H1 (cell line): ENCODE results near the gene ZRANB1. TPM values are rescaled to one million over a fixed set of nuclear protein-coding genes. Genes with fewer than 3 reads are reported as not detected.
A peak's percentile ranks its signal among the peaks of the same experiment; 100 is the strongest.

Experiments
- CTCF ChIA-PET: fragments of 300-600 bp; sonication (Branson Sonifier 250); formaldehyde crosslinking; loops from one replicate; lab custom pipeline; 2021; ENCODE audit not compliant: partially characterized antibody; lab: Charles Lee
- POLR2A ChIA-PET: fragments of 300-600 bp; sonication (Branson Sonifier 250); formaldehyde crosslinking; loops from one replicate; lab custom pipeline; 2021; ENCODE audit warnings: inconsistent platforms; ENCODE audit not compliant: partially characterized antibody; lab: Charles Lee
- DNase-seq, 2 experiments: peaks; one replicate each; pipeline versions ENCODE4 v3.0.0 to v3.0.0-alpha.2; 2010 to 2022; ENCODE audit warnings: low spot score in 2 of 2, low read depth in 1 of 2, mixed read lengths in 1 of 2
- FAIRE-seq: peaks from 2 replicates; lab custom pipeline; 2011; peaks lifted over from hg19 to GRCh38; lab: Jason Lieb, UNC
- H2AFZ ChIP-seq: 2 replicates; pipeline ENCODE4 v1.8.1; 2012; ENCODE audit warnings: low read length, inconsistent platforms
- H2AK5ac ChIP-seq: 2 replicates; pipeline ENCODE4 v1.6.1; 2013; ENCODE audit warnings: low read depth, low read length
- H2BK120ac ChIP-seq: replicated peaks from 2 replicates; pipeline ENCODE3; 2013; ENCODE audit warnings: low read depth, low read length, inconsistent platforms
- H2BK12ac ChIP-seq: 2 replicates; pipeline ENCODE4 v1.6.1; 2013; ENCODE audit warnings: low read depth, low read length
- H2BK15ac ChIP-seq: 2 replicates; pipeline ENCODE4 v1.6.1; 2013; ENCODE audit warnings: low read length
- H2BK20ac ChIP-seq: 2 replicates; pipeline ENCODE4 v1.6.1; 2013; ENCODE audit warnings: low read length
- H2BK5ac ChIP-seq: 2 replicates; pipeline ENCODE4 v1.6.1; 2013; ENCODE audit warnings: low read depth, low read length
- H3K14ac ChIP-seq: 2 replicates; pipeline ENCODE4 v1.6.1; 2013; ENCODE audit warnings: inconsistent platforms; ENCODE audit not compliant: insufficient read length
- H3K18ac ChIP-seq: 2 replicates; pipeline ENCODE4 v1.6.1; 2013; ENCODE audit warnings: low read length; ENCODE audit errors: extremely low read depth
- H3K23ac ChIP-seq: 2 replicates; pipeline ENCODE4 v1.6.1; 2013; ENCODE audit warnings: inconsistent platforms; ENCODE audit not compliant: insufficient read length
- H3K23me2 ChIP-seq: 2 replicates; pipeline ENCODE4 v1.6.1; 2013; ENCODE audit warnings: low read depth, low read length
- H3K27ac ChIP-seq: 2 replicates; pipeline ENCODE4 v1.6.1; 2011; ENCODE audit warnings: low read depth, low read length, inconsistent platforms
- H3K27me3 ChIP-seq, 4 experiments: replicated peaks in 1 of 4; 1 replicate in 1 of 4; 2 replicates in 3 of 4; pipeline versions ENCODE4 v1.6.1 to v1.8.1; 2011 to 2013; ENCODE audit warnings: low read length in 3 of 4, mild to moderate bottlenecking in 3 of 4, inconsistent platforms in 2 of 4, mixed read lengths in 2 of 4, moderate library complexity in 1 of 4; ENCODE audit not compliant: control insufficient read depth in 3 of 4, insufficient read depth in 3 of 4; ENCODE audit errors: extremely low read depth in 1 of 4
- H3K36me3 ChIP-seq, 4 experiments: 2 replicates each; pipeline versions ENCODE4 v1.6.1 to v1.8.1; 2011 to 2013; ENCODE audit warnings: mild to moderate bottlenecking in 4 of 4, low read length in 3 of 4, moderate library complexity in 2 of 4, control low read depth in 1 of 4, inconsistent platforms in 1 of 4; ENCODE audit not compliant: insufficient read depth in 4 of 4, control insufficient read depth in 2 of 4
- H3K4ac ChIP-seq: replicated peaks from 2 replicates; pipeline ENCODE3; 2013; ENCODE audit warnings: low read length, low read depth, mixed read lengths, inconsistent platforms; ENCODE audit not compliant: insufficient read length
- H3K4me1 ChIP-seq, 4 experiments: replicated peaks in 1 of 4; 1 replicate in 1 of 4; 2 replicates in 3 of 4; pipeline versions ENCODE4 v1.6.1 to v1.8.1; 2011 to 2013; ENCODE audit warnings: low read length in 3 of 4, inconsistent platforms in 2 of 4, mixed read lengths in 1 of 4; ENCODE audit not compliant: insufficient read depth in 4 of 4, control insufficient read depth in 3 of 4
- H3K4me2 ChIP-seq, 2 experiments: 2 replicates each; pipeline versions ENCODE4 v1.6.1 to v1.8.1; 2011 to 2013; ENCODE audit warnings: low read depth in 2 of 2, low read length in 2 of 2, control low read depth in 1 of 2, inconsistent platforms in 1 of 2, mild to moderate bottlenecking in 1 of 2; ENCODE audit not compliant: insufficient read depth in 1 of 2
- H3K4me3 ChIP-seq, 4 experiments: fragments of 200-600, 300-600 bp in 1 of 4; sonication (generic), shearing (Covaris generic), sonication (Bioruptor Twin) in 1 of 4; 2 replicates each; pipeline versions ENCODE4 v1.5.1 to v1.8.1; 2011 to 2016; ENCODE audit warnings: low read length in 4 of 4, low read depth in 3 of 4, control low read depth in 2 of 4, inconsistent platforms in 2 of 4, mild to moderate bottlenecking in 2 of 4, mixed read lengths in 1 of 4, moderate library complexity in 1 of 4; ENCODE audit not compliant: insufficient read depth in 2 of 4; ENCODE audit errors: extremely low read depth in 1 of 4
- H3K56ac ChIP-seq: replicated peaks from 2 replicates; pipeline ENCODE3; 2013; ENCODE audit warnings: low read depth, mild to moderate bottlenecking, mixed read lengths, low read length, inconsistent platforms; ENCODE audit not compliant: insufficient read length
- H3K79me1 ChIP-seq: 2 replicates; pipeline ENCODE4 v1.6.1; 2013; ENCODE audit warnings: low read depth, low read length, control low read depth
- H3K79me2 ChIP-seq, 2 experiments: 2 replicates each; pipeline versions ENCODE4 v1.6.1 to v1.8.1; 2012 to 2013; ENCODE audit warnings: low read length in 2 of 2, mild to moderate bottlenecking in 2 of 2, inconsistent platforms in 1 of 2; ENCODE audit not compliant: insufficient read depth in 2 of 2, control insufficient read depth in 1 of 2
- H3K9ac ChIP-seq, 4 experiments: replicated peaks in 1 of 4; 1 replicate in 1 of 4; 2 replicates in 3 of 4; pipeline versions ENCODE4 v1.6.1 to v1.8.1; 2011 to 2013; ENCODE audit warnings: low read depth in 3 of 4, low read length in 3 of 4, control low read depth in 2 of 4, mild to moderate bottlenecking in 2 of 4, moderate library complexity in 2 of 4, inconsistent platforms in 1 of 4; ENCODE audit errors: extremely low read depth in 1 of 4
- H3K9me3 ChIP-seq, 2 experiments: 2 replicates each; pipeline versions ENCODE4 v1.6.1 to v1.8.1; 2012 to 2013; ENCODE audit warnings: mild to moderate bottlenecking in 2 of 2, moderate library complexity in 2 of 2, control low read depth in 1 of 2, inconsistent platforms in 1 of 2, low read depth in 1 of 2, low read length in 1 of 2, mixed read lengths in 1 of 2; ENCODE audit not compliant: insufficient read depth in 2 of 2
- H4K20me1 ChIP-seq, 2 experiments: replicated peaks in 1 of 2; 2 replicates each; pipeline versions ENCODE3 to v1.8.1; 2011 to 2013; ENCODE audit warnings: inconsistent platforms in 2 of 2, low read length in 2 of 2, mild to moderate bottlenecking in 1 of 2; ENCODE audit not compliant: insufficient read depth in 2 of 2, control insufficient read depth in 1 of 2
- H4K5ac ChIP-seq: 2 replicates; pipeline ENCODE4 v1.6.1; 2013; ENCODE audit warnings: low read length, low read depth, mixed read lengths, inconsistent platforms; ENCODE audit not compliant: insufficient read length
- H4K8ac ChIP-seq: 2 replicates; pipeline ENCODE4 v1.8.0; 2013; ENCODE audit warnings: mild to moderate bottlenecking, moderate library complexity, low read length, inconsistent platforms; ENCODE audit not compliant: insufficient read depth; ENCODE audit errors: extremely low read depth
- H4K91ac ChIP-seq: replicated peaks from 2 replicates; pipeline ENCODE3; 2013; ENCODE audit warnings: low read length, mixed read lengths, inconsistent platforms; ENCODE audit not compliant: insufficient read length
- BACH1 ChIP-seq: IDR thresholded peaks from 2 replicates; pipeline ENCODE4 v1.6.1; 2012; ENCODE audit warnings: low read length, improper control_type of control experiment
- BCL11A ChIP-seq, 2 experiments: IDR thresholded peaks; one replicate each; pipeline ENCODE4 v1.6.1; 2011; ENCODE audit warnings: low read depth in 2 of 2, low read length in 2 of 2, mild to moderate bottlenecking in 2 of 2
- BRCA1 ChIP-seq: IDR thresholded peaks from 2 replicates; pipeline ENCODE4 v1.6.1; 2012; ENCODE audit warnings: low read depth, low read length, improper control_type of control experiment
- CEBPB ChIP-seq: IDR thresholded peaks from 2 replicates; pipeline ENCODE4 v1.6.1; 2012; ENCODE audit warnings: low read depth, low read length
- CHD2 ChIP-seq: IDR thresholded peaks from 2 replicates; pipeline ENCODE4 v1.6.1; 2012; ENCODE audit warnings: low read length, improper control_type of control experiment
- EP300 ChIP-seq, 2 experiments: IDR thresholded peaks; 1 replicate in 1 of 2; 2 replicates in 1 of 2; pipeline ENCODE4 v1.6.1; 2011 to 2012; ENCODE audit warnings: low read depth in 2 of 2, low read length in 2 of 2, mild to moderate bottlenecking in 2 of 2, borderline replicate concordance in 1 of 2, inconsistent platforms in 1 of 2, moderate library complexity in 1 of 2
- GTF2F1 ChIP-seq: IDR thresholded peaks from 2 replicates; pipeline ENCODE4 v1.6.1; 2012; ENCODE audit warnings: low read depth, low read length, improper control_type of control experiment, borderline replicate concordance
- MAFK ChIP-seq: IDR thresholded peaks from 2 replicates; pipeline ENCODE4 v1.6.1; 2012; ENCODE audit warnings: low read depth, mild to moderate bottlenecking, improper control_type of control experiment, low read length
- NANOG ChIP-seq: IDR thresholded peaks from 2 replicates; pipeline ENCODE4 v1.6.1; 2011; ENCODE audit warnings: low read length, low read depth, mild to moderate bottlenecking, inconsistent platforms; ENCODE audit not compliant: insufficient read depth, poor library complexity, severe bottlenecking
- POLR2AphosphoS5 ChIP-seq: IDR thresholded peaks from 2 replicates; pipeline ENCODE4 v1.6.1; 2011; ENCODE audit warnings: low read depth, low read length
- RFX5 ChIP-seq: IDR thresholded peaks from 2 replicates; pipeline ENCODE4 v1.6.1; 2011; ENCODE audit warnings: low read depth, low read length, improper control_type of control experiment, borderline replicate concordance
- RNF2 ChIP-seq: fragments of 200-900, 300-1000 bp; sonication (generic); IDR thresholded peaks from 2 replicates; pipeline ENCODE4 v1.7.1; 2016; ENCODE audit warnings: borderline replicate concordance, low read depth, mild to moderate bottlenecking, antibody characterized with exemption, low read length; ENCODE audit not compliant: poor library complexity, severe bottlenecking; ENCODE audit errors: missing control alignments
- WGBS, 2 experiments: shearing (Covaris generic) in 1 of 2; methylation state at CpG; one replicate each; pipeline versions ENCODE4 v1.1.6 to v1.1.7; 2013 to 2015; ENCODE audit warnings: low lambda C conversion rate in 2 of 2, mixed read lengths in 2 of 2, inconsistent platforms in 1 of 2, low coverage in 1 of 2, missing lambda C conversion rate in 1 of 2; ENCODE audit not compliant: insufficient replicate concordance in 2 of 2, insufficient coverage in 1 of 2, insufficient read length in 1 of 2; ENCODE audit errors: extremely low coverage in 1 of 2, missing lambda C conversion rate in 1 of 2; 5-methylcytosine and 5-hydroxymethylcytosine counted together
- polyA plus RNA-seq, 7 experiments: library from polyadenylated mRNA; depleted of rRNA in 3 of 7; stranded (reverse) in 5 of 7; unstranded in 2 of 7; fragments of >200 nt in 5 of 7; fragments of 200-250 nt in 2 of 7; gene quantifications; 1 replicate in 5 of 7; 2 replicates in 1 of 7; 4 replicates in 1 of 7; pipeline versions ENCODE4 v1.2.1 to v1.2.3, GENCODE V29; 2011 to 2013; ENCODE audit warnings: missing spikeins in 2 of 7, mixed read lengths in 2 of 7
- total RNA-seq: library from RNA; stranded (reverse); fragmentation: NEBNext Ultra II Directional; extraction: Animal tissue kit (Norgen Biotek cat#: 25700); gene quantifications from 2 replicates; pipeline ENCODE4 v1.2.1, GENCODE V29; 2021

ZRANB1 gene
- total and polyA plus RNA-seq, 2 of the 8 experiments (the other 6 are each of a cell fraction or from before 2014, with no cell fraction given): 6.1 to 19.9 TPM

- FAIRE-seq: no peak
- TF ChIP-seq CEBPB: no peak
- TF ChIP-seq BCL11A (IDR thresholded peaks at IDR 0.05; ENCODE audit: low read depth in 2 of 2, low read length in 2 of 2): no peak
- no peak for TF ChIP-seq BRCA1
- TF ChIP-seq RFX5: no peak
- TF ChIP-seq EP300 (IDR thresholded peaks at IDR 0.05; ENCODE audit: borderline replicate concordance in 1 of 2, low read depth in 2 of 2, low read length in 2 of 2): no peak
- TF ChIP-seq GTF2F1: no peak
- no peak for TF ChIP-seq CHD2
- no peak for TF ChIP-seq BACH1
- TF ChIP-seq MAFK: no peak
- TF ChIP-seq RNF2: no peak
- no peak for TF ChIP-seq POLR2AphosphoS5
- no peak for TF ChIP-seq NANOG
Measured at GRCh38 chr10:125021686-125022344, 79.9 kb downstream of the ZRANB1 start.

More at GRCh38 chr10:125021686-125022344, 79.9 kb downstream of the ZRANB1 start:
- H3K56ac ChIP-seq: no peak overlapping the region
- WGBS, 2 experiments: 86% methylated on average over 17 of the region's 17 CpGs; no CpG with 5 or more reads in 1 of the 2 experiments
- H4K20me1 ChIP-seq: peaks cover 31 to 38% of the 10 kb centered on the region in 2 experiments
- H3K36me3 ChIP-seq: peaks cover 6 to 63% (median 33%) of the 10 kb centered on the region in 4 experiments; a peak in 7 of 8 replicates
- H4K8ac ChIP-seq: no peak overlapping the region
- H2BK12ac ChIP-seq: no peak overlapping the region
- no peak overlapping the region for H2BK120ac ChIP-seq
- H3K4me3 ChIP-seq: no peak overlapping the region
- H3K14ac ChIP-seq: no peak overlapping the region
- H4K91ac ChIP-seq: no peak overlapping the region
- H3K18ac ChIP-seq: no peak overlapping the region
- peaks cover 10 to 14% of the 10 kb centered on the region in 2 experiments; a peak in 3 of 4 replicates for H3K9me3 ChIP-seq
- H3K4ac ChIP-seq: no peak overlapping the region
- H3K4me2 ChIP-seq: no peak overlapping the region
- no peak overlapping the region for H2AK5ac ChIP-seq
- DNase-seq: no peak
- no peak overlapping the region for H4K5ac ChIP-seq
- H3K9ac ChIP-seq: no peak overlapping the region
- peak overlapping the region; percentile 52; the same call in 1 of the 2 replicates for H2BK5ac ChIP-seq
- H3K4me1 ChIP-seq: no peaks in the 10 kb centered on the region; a peak in 2 of 7 replicates
- ChIA-PET CTCF (interaction anchor here (1.2 to 3.4 kb wide), 4 partner anchors 14 to 40 kb away, joined by 3 to 12 read pairs (median 4); no protein-coding TSS in a partner anchor), POLR2A (interaction anchor here (1.1 to 1.3 kb wide), 2 partner anchors 14 to 33 kb away, joined by 3 read pairs; no protein-coding TSS in a partner anchor)
- H3K79me2 ChIP-seq: peaks cover 11 to 100% of the 10 kb centered on the region in 2 experiments; a peak in 3 of 4 replicates
- H2AFZ ChIP-seq: no peak overlapping the region
- no peak overlapping the region for H3K23ac ChIP-seq
- no peaks in the 10 kb centered on the region for H3K23me2 ChIP-seq
- no peak overlapping the region for H2BK15ac ChIP-seq
- peaks cover 33% of the 10 kb centered on the region for H3K79me1 ChIP-seq
- no peaks in the 10 kb centered on the region for H3K27me3 ChIP-seq
- H3K27ac ChIP-seq: no peak overlapping the region; the same call in 1 of the 2 replicates
- H2BK20ac ChIP-seq: no peak overlapping the region
